Middle frontal gyrus (tissue), 1 donor: Measurements from ENCODE around the gene KL.

Experiments
- DNase-seq: peaks from one replicate; pipeline ENCODE4 v3.0.0-alpha.2; 2015; ENCODE audit warnings: low spot score; ENCODE audit errors: extremely low spot score

KL gene

DNA sequence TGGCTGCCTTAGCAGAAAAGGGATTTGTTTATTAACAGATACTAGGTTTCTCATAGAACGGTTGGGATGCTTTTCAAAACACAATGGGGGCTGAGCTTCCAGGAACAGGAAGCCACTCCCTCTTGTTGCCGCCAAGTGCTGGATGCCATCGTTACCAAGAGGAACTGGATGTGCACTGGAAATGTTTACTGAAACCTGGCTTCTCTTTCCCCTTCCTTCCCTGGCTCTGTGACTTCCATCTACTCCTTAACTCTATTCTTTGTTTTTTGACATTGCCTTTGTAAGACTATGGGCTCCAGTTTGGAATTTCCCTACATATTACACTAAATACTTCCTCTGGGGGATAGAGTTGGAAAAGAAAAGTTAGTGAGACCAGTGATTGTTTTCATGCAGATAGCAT, 11.7 kb upstream of the KL start:
- no peak for DNase-seq

DNA sequence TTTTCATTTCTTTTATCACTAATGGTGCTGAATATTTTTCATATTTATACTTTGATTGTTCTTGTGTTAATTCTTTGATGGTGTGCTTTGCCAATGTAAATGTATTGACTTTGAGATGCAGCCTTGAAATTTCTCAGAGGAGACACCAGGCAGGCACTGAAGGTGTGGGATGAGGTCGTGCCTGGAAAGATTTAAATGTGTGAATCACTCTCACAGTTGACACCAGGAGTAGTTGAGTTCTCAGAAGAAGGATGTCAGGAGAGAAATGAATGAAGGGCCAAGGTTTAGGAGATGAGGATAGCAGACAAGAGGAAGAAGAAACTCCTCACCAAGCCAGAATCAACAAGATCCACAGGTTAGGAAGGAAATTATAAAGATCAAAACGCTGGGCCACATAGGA, 10.1 kb upstream of the KL start:
- no peak for DNase-seq

DNA sequence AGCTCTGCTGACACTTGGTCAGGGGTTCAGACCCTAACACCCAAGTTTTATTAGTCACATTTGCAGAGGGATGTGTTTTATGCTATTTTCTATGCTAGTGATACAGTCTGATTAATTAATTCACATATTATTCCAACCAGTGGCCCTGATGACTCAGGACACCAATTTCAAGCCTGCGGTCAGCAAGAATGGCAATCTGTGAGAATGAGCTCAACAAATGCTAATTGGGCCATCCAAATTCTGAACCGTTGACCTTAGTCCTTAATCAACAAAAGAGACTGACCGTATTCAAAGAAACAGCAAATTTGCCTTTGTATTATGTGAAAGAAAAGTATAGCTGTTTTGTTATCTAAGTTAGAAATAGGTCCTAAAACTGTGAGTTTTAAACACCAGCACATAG, 9.6 kb upstream of the KL start:
- DNase-seq, result no peak

DNA sequence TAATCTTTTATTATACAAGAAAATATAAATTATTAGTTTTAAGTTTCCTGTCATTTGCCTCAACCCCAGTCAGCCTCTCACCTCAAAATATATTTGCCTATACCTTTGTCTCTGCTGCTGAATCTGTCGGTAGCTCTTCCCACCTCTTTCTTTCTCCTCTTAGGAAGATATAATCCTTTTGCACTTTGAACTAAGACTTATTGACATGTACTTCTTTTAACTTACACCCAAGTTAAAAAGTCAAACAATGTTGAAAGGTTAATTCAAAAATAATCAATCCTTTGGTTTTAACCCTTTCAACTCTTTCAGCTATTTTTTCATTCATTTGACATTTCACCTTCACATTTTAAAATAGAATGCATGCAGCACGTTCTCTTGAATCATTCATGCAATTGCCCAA, 9.0 kb upstream of the KL start:
- DNase-seq, result no peak

DNA sequence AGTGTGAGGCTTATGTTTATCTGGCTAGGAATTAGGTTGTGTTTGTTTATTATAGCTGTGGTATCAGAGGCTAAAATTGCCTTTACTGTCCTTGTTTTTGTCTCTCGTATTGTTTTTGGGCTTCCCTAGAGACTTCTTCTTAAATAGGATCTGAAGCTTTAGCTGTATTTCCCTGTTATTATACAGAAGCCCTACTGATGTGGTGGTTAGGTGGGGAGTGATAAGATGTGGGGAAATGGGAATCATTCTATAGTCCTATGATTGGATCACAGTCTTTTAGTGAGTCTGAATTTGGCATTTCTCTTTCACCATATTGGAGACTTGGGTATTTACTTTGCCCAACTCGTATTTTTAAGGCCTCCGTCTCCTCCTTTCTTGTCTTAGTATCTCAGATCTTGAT, 8.3 kb upstream of the KL start:
- no peak for DNase-seq

DNA sequence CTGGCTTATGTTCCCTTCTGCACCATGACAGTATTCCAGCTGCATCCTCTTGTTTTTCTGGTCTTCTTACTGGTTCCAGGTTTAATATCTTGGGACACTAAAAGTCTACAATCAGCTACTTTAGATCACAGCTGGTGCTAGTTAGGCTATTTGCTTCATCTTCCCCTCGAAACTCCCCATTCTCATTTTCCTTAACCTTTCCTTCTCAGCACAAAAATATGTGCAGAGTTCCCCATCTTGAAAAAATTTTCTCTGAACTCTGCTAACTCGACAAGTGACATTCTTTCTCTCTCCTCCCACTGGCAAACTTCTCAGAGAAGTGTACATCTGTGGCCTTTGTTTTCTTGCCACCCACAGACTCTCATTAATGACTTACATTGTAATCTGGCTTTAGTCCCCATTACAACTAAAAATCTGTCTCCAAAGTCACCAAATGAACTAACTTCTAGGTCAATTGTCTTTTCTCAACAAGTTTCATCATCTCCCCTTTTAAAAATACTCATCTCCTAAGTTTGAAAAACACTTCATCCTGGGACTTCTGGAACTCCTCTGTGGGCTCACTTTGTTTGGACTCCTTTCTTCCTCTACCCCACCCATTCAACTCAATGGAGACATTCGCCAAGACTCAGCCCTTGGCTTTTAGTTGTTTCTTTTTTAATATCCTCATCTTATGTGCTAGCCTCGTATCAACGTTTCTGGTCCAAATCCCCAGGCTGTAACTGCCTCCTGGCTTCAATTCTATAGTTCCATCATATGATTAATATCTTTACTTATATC, 7.1 kb upstream of the KL start:
- DNase-seq, result no peak

DNA sequence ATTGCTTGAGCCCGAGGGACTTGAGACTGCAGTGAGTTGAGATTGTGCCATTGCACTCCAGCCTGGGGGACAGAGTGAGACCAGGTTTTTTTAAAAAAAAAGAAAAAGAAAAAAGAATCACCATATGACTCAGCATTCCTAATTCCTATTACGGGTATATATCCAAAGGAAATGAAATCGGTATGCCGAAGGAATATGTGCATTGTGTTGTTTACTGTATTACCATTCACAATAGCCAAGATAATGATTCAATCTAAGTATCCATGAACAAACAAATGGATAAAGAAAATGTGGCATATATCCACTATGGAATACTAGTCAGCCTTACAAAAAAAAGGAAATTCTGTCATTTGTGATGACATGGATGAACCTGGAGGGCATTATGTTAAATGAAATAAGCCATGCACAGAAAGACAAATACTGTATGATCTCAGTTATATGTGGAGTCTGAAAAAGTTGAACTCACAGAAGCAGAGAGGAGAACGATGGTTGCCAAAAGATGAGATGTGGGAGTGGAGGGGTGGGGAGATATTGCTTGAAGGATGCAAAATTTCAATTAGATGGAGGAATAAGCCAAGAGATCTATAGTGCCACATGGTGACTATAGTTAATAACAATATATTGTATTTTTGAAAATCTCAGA, 4.3 kb upstream of the KL start:
- DNase-seq, result no peak

DNA sequence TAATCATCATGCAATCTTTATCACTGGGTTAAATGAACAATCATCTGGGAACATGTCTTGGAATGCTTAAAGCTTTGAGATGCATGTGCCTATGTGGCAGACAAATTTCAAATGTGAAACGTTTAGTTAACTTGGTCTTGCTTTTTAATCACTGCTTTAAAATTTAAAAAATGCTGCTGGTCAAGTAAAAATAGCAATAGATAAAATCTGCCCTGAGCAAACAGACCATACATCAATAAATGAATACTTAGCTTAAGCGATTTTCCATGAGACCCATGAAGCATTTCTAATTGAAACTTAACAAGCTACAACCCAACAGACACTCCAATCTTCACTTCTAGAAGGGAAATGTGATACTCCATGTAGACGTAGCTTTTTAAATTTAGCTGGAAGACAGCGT, 1.9 kb upstream of the KL start:
- DNase-seq, result no peak

DNA sequence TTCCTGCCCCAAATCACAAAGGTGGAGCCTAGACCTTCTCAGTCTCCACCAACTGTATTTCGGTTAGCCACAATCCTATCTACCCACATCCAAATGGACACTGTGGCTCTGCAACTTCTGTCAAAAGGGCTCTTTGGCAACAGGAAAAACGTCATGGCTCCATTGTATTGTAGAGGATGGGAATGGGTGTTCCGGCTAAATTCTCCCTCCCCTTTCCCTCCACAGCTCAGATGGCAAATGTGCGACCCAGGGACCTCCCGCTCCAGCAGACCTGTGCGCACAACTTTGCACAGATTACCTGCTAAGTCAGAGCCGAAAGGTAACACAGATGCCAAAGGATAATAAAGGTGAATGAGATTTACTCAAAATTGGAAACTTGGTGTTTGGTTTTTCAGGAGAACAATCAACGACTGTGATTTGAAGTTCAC, 968 bp upstream of the KL start:
- no peak for DNase-seq

DNA sequence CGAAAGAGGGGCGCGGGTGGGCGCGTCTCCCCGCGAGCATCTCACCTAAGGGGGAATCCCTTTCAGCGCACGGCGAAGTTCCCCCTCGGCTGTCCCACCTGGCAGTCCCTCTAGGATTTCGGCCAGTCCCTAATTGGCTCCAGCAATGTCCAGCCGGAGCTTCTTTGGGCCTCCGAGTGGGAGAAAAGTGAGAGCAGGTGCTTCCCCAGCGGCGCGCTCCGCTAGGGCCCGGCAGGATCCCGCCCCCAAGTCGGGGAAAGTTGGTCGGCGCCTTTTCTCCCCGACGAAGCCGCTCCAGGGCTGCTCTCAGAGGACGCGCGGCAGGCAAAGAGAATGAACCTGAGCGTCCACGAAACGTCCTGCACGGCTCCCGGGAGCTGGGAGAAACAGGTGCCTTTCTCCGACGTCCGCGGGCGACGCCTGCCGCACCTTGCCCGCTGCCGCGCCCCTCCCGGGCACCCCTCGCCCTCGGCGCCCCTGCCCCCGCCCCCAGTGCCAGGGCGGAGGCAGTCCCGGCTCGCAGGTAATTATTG, 366 bp upstream of the KL start:
- DNase-seq, result no peak

DNA sequence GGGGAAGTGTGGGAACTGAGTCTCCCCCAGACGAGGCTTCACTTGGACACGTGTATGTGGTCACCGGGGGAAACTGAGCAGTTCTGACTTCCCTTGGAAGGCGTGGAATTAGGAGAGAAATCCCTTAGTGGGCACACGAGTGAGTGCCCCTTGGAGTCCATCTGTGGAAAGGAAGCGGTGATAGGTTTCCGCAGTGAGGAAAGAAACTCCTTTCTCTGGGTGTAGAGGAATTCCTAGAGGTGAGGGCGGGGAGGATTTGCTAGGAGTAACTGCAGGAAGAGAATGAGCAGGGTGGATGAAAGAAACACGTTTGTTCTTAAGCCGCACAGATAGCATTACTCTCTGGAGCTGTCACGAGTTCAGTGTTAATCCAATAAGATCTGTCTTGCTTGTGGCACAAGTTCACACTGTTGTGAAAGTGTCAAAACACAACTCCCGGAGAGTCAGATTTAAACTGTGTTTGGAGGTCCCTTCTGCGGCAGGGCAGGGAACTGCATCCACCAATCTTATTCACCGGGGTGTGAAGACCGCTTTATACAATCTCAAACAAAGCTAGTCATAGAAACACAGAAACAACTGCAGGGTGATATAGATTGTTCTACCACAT, 1.2 kb downstream of the KL start:
- no peak for DNase-seq

DNA sequence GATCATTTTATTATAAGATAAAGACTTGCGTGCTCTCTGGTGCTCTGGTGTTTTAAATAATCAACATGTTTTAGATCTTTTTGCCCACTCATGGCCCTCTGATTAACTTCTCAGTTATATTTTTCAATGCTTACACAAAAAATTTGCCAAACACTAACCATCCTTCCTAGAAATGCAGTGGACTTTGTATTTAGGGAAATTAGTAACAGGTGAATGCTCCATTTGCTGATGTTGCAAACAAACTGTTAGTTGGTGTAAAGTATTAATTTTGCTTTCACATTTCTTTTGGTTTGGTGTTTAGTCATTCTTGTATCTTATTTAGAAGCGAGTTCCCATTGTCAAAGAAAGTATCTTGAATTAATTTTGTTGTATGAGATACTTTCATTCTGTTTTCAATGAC, 2.7 kb downstream of the KL start:
- no peak for DNase-seq

DNA sequence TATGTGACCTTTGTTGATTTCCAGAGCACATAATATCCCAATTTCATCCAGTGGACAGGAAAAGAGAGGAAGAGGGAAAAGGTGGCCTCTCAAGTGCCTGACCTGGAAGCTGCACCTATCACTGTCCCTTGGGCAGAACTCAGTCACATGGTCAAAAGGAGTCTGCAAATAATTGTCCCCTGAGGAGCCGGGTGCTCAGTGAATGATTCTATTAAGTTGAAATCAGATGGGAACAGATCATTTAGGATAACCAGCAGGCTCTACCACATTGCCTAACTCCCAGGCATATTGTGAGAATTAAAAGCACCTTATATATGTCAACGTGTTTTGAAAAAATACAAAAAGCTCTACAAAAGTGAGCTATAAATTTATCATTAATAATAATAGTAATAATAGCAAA, 6.8 kb downstream of the KL start:
- no peak for DNase-seq

DNA sequence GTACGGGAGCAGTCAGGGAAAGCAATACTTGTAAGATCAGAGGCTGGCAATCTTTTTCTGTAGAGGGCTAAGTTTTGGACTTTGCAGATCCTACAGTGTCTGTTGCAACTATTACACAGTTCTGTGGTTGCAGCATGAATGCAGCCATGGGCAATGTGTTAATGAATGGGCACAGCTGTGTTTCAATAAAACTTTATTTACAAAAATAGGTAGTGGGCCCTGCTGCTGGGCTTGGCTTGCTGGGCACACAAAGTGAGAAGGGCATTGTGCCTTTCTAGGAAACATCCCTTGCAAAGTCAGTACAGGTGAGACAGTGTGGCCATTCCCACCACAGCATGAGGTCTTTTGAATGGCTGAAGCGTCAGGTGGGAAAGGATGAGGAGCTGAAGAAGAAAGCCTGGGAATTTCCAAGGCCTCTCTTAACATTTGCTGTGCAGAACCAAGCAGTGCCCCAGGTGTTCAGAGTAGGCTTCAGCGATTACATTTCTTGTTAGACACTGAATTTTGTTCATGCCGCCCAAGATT, 9.1 kb downstream of the KL start:
- no peak for DNase-seq

DNA sequence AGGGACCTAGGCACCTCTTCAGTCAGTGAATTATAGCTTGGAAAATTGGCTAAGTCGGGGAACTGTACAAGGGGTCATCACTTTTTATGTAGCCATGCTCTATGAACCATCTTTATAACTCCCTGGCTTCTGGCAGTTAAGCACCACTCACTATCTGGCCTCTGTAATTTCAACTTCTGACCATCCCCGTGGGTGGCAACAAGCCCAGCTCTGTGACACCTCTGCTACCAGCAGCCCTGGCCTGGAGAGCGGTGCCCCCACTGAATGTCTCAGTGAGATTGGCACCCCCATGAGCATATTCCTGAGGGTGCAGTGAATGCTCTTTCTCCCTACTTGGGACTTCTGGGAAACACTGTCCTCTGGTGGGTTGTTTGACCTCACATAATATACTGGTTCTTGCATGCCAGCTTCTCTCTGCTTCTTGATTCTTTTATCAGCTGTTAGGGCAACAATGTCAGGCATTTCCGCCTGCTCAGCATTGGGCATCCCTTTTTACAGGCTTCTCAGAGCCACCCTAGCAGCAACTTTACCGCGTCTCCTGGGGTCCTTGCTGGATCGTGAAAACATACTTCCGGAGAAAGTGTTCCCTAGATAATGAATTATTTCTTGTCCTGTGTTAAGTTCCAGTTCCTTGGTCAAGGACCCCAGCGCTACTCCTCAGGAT, 10.4 kb downstream of the KL start:
- DNase-seq, result no peak

DNA sequence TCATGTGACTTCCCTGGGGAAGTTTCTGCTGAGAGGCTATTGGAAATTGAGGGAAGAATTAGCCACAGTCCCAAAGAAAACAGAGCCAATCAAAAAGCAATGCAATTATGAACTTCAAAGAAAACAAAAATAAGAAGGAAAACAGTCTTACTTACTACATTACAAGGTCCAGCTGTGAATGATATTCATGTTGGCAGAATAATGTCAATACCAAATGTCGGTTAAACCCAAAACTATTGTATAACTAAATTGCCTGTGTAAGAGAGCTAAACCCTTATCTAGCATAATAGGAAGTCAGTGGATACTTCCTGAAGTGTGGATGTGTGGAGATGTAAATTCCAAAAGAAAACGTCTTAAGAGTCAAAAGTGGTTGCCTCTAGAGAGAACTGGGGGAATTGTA, 12.4 kb downstream of the KL start:
- DNase-seq, result no peak

DNA sequence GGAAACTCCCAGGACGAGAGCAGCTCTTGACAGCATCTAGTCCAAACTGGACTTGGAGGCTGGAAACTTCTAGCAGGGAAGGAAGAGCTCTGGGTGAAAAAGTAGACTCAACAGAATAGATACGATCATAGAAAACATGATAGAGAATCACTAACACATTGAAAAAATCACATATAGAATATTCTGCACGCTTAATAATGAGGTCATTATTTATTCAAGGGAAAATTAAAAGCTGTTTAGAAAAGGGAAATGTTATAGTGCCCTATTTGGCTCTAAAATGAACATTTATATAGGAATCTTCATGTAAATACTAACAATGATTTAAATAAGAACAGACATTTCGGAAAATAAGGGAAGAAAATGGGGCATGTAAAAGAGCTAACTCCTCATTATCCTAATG, 15.1 kb downstream of the KL start:
- no peak for DNase-seq

DNA sequence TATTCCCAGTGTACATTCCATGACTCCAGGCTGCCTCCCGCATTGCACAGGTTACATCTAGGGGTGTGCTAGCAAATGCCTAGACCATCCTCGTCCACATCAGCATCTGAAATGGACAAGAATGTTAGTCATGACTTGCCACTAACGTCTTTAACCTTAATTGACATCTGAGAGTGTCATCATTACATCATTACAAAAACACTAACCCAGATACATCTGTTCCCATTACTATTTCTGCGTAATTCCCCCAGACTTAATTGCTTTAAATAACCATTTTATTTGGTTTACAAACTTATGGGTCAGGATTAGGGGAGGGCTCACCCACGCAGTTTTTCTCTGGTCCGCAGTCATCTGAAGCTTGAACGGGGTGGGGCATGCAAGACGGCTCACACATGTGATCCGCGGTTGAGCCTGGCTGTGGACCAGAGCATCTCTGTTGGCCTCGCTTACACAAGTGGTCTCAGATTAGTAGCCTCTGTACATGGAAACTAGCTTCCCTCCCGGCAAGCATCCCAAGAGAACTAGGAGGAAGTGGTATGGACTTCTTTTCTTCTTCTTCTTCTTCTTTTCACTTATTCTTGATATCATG, 15.9 kb downstream of the KL start:
- no peak for DNase-seq

DNA sequence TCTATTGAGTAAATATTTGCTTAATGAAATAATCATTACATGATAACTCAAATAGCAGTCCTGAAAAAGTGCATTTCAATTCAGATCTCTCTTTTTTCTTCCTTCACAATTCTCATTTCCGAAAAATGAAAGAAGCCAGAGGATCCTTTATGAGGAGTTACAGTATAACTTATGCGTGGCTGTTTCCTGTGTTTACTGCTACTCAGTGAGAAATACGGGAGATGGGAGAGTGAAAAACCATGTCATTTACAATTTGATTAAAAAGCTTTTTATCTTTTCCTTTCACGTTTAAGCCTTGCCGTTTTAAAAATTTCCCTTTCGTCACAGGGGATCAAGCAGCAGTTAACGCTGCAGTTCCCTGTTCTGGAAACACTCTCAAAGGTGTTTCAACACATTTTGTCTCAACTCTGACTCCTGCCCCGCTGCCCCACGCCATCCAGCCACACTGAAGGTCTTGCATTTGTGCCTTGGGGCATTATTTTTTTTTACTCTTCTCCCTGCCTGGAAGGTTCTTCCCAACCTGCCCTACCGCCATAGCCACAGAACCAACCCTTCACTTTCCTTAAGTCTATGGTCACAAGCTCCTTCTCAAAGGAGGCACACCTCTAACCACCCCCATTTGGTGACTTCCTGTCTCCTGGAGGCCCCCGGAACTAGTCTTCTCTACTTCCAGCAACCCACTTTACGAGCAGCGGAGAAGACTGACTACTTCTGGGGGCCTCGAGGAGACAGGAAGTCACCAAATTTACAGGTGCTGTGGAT, 17.0 kb downstream of the KL start:
- no peak for DNase-seq

DNA sequence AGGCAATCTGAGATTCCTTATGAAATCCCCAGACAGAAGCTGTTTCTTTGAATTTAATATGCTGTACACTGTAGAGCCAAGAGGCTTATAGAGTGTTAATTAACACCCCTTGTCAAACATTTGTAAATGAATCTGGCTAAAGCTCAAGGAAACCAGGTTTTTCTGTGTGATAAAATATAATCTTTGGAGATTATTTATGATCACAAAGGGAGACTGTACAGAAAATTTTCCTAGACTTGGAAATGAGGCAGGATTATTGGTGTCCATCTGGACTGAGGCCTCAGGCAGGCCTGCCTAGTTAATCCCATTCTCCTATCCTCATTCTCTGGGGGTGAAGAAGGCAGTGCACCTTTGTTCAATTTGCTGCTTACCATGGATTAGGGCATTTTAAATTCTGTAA, 17.8 kb downstream of the KL start:
- no peak for DNase-seq
